Measurements from ENCODE around the gene GPC6.
A peak's percentile ranks its signal among the peaks of the same experiment; 100 is the strongest.

The GPC6 gene

GRCh38 chr13:93775507-93776108 is 549.0 kb downstream of the GPC6 start:
- no peak for TF ChIP-seq CTCF (conservative IDR thresholded peaks at IDR 0.05; ENCODE audit: low read length)
- H3K4me3 ChIP-seq (ENCODE audit: low read length) = peak overlapping the region; percentile 10
- DNase-seq (ENCODE audit: low read depth) = peak; percentile 79

- no peak overlapping the region for H3K4me3 ChIP-seq (ENCODE audit: low read length)
- no peak for TF ChIP-seq CTCF (conservative IDR thresholded peaks at IDR 0.05; ENCODE audit: low read length)
- DNase-seq (ENCODE audit: low read depth) = peak; percentile 85
Observed at GRCh38 chr13:93776936-93777335, 550.3 kb downstream of the GPC6 start.

GRCh38 chr13:93777504-93777903 is 550.9 kb downstream of the GPC6 start:
- no peak for DNase-seq (ENCODE audit: low read depth)

GRCh38 chr13:93778548-93778947 is 551.9 kb downstream of the GPC6 start:
- no peak for TF ChIP-seq CTCF (conservative IDR thresholded peaks at IDR 0.05; ENCODE audit: low read length)
- no peak overlapping the region for H3K4me3 ChIP-seq (ENCODE audit: low read length)
- DNase-seq (ENCODE audit: low read depth) = no peak

More at GRCh38 chr13:93777504-93777903, 550.9 kb downstream of the GPC6 start:
- H3K4me3 ChIP-seq (ENCODE audit: low read length) = no peak overlapping the region
- no peak for TF ChIP-seq CTCF (conservative IDR thresholded peaks at IDR 0.05; ENCODE audit: low read length)

GRCh38 chr13:93784191-93784590 is 557.6 kb downstream of the GPC6 start:
- H3K4me3 ChIP-seq (ENCODE audit: low read length) = no peak overlapping the region
- no peak for DNase-seq (ENCODE audit: low read depth)
- TF ChIP-seq CTCF (conservative IDR thresholded peaks at IDR 0.05; ENCODE audit: low read length) = no peak

- DNase-seq (ENCODE audit: low read depth) = no peak
- no peak overlapping the region for H3K4me3 ChIP-seq (ENCODE audit: low read length)
- no peak for TF ChIP-seq CTCF (conservative IDR thresholded peaks at IDR 0.05; ENCODE audit: low read length)
Observed at GRCh38 chr13:93786846-93787489, 560.4 kb downstream of the GPC6 start.

GRCh38 chr13:93788456-93788855 is 561.8 kb downstream of the GPC6 start:
- TF ChIP-seq CTCF (conservative IDR thresholded peaks at IDR 0.05; ENCODE audit: low read length) = no peak
- DNase-seq (ENCODE audit: low read depth) = no peak
- H3K4me3 ChIP-seq (ENCODE audit: low read length) = no peak overlapping the region
